Gastroesophageal sphincter (tissue), 3 donors: ENCODE data around the gene C10orf53.

Source experiments
- EP300 ChIP-seq: sonication (generic); formaldehyde crosslinking; IDR thresholded peaks from one replicate; pipeline ENCODE4 v1.6.1; 2017; ENCODE audit warnings: antibody characterized with exemption, mild to moderate bottlenecking
- POLR2A ChIP-seq, 2 donors: fragments of 450-650 bp; IDR thresholded peaks; one replicate each; pipeline ENCODE4 v1.6.1; 2017; ENCODE audit warnings: antibody characterized with exemption in 2 of 2, mild to moderate bottlenecking in 2 of 2, moderate library complexity in 1 of 2
- TF ChIP-seq, protein P1 (sequence below), 4 experiments: fragments of 200-600 bp in 2 of 4; fragments of 450-650 bp in 2 of 4; sonication (generic) in 1 of 4; IDR thresholded peaks; one replicate each; pipeline ENCODE4 v1.5.1; 2017 to 2019; ENCODE audit warnings: antibody characterized with exemption in 4 of 4, mild to moderate bottlenecking in 2 of 4, moderate library complexity in 2 of 4

DNA sequence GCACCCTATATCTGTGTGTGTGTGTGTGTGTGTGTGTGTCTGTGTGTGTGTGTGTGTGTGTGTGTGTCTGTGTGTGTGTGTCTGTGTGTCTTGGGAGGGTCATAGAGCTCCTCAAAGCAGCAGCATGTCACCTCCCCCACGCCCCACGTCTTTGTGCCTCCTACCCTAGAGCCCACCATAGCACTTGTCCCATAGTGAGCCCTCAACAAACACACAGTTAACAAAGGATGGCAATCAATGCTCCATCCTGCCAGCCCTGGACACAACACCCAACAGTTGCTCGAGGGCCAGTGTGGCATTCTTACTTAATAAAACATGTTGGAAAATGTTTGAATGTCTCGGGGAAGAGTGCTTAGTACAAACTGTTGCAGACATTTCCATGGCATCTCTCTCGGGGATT is 30.5 kb downstream of the C10orf53 start:
- no peak for TF ChIP-seq POLR2A (IDR thresholded peaks at IDR 0.05)
- TF ChIP-seq, protein P1, sequence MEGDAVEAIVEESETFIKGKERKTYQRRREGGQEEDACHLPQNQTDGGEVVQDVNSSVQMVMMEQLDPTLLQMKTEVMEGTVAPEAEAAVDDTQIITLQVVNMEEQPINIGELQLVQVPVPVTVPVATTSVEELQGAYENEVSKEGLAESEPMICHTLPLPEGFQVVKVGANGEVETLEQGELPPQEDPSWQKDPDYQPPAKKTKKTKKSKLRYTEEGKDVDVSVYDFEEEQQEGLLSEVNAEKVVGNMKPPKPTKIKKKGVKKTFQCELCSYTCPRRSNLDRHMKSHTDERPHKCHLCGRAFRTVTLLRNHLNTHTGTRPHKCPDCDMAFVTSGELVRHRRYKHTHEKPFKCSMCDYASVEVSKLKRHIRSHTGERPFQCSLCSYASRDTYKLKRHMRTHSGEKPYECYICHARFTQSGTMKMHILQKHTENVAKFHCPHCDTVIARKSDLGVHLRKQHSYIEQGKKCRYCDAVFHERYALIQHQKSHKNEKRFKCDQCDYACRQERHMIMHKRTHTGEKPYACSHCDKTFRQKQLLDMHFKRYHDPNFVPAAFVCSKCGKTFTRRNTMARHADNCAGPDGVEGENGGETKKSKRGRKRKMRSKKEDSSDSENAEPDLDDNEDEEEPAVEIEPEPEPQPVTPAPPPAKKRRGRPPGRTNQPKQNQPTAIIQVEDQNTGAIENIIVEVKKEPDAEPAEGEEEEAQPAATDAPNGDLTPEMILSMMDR (IDR thresholded peaks at IDR 0.05) = no peak
- no peak for TF ChIP-seq EP300
